Ishikawa (cell line): Measurements from ENCODE around the gene REPS1.

Experiments used
- CEBPB ChIP-seq: IDR thresholded peaks from 2 replicates; pipeline ENCODE4 v1.6.1; 2012
- CREB1 ChIP-seq: IDR thresholded peaks from 2 replicates; pipeline ENCODE4 v1.6.1; 2012; ENCODE audit warnings: low read depth
- NFIC ChIP-seq: IDR thresholded peaks from 2 replicates; pipeline ENCODE4 v1.6.1; 2012
- RAD21 ChIP-seq: IDR thresholded peaks from 2 replicates; pipeline ENCODE4 v1.6.1; 2012; ENCODE audit warnings: low read depth
- TAF1 ChIP-seq: IDR thresholded peaks from 2 replicates; pipeline ENCODE4 v1.6.1; 2012; ENCODE audit warnings: low read depth, mild to moderate bottlenecking
- TCF12 ChIP-seq: IDR thresholded peaks from 2 replicates; pipeline ENCODE4 v1.6.1; 2012; ENCODE audit warnings: low read depth
- TEAD4 ChIP-seq: IDR thresholded peaks from 2 replicates; pipeline ENCODE4 v1.6.1; 2012
- YY1 ChIP-seq: IDR thresholded peaks from 2 replicates; pipeline ENCODE4 v1.6.1; 2012; ENCODE audit warnings: low read depth
- TF ChIP-seq, protein P1 (sequence below): IDR thresholded peaks from 2 replicates; pipeline ENCODE4 v1.6.1; 2012
- TF ChIP-seq, protein P2 (sequence below): IDR thresholded peaks from 2 replicates; pipeline ENCODE4 v1.6.1; 2012
- TF ChIP-seq, protein P3 (sequence below): IDR thresholded peaks from 2 replicates; pipeline ENCODE4 v1.6.1; 2012; ENCODE audit warnings: low read depth, mild to moderate bottlenecking

DNA sequence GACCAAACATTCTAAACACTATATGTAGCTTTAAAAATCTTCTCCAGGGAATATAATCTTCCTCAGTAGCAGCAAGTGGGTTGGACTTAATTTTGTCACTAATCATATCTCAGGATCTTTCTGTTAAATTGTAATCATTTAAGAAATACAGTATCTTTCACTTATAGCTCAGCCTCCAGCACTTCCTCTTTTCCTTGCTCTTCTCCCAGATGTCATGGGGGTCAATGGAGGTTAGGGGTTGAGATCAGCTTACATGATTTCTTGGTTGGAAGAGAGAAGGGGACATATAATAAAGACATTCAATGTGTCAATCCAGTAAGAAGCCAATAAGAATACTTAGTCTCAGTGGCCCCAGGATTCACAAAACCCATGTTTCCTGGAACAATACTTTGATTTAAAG is 15.7 kb upstream of the REPS1 start:
- TF ChIP-seq CREB1 (no peak), NFIC (no peak), TAF1 (no peak), RAD21 (no peak), CEBPB (no peak), YY1 (no peak), TEAD4 (no peak), TCF12 (no peak)
- TF ChIP-seq, protein P1, sequence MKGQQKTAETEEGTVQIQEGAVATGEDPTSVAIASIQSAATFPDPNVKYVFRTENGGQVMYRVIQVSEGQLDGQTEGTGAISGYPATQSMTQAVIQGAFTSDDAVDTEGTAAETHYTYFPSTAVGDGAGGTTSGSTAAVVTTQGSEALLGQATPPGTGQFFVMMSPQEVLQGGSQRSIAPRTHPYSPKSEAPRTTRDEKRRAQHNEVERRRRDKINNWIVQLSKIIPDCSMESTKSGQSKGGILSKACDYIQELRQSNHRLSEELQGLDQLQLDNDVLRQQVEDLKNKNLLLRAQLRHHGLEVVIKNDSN = no peak
- TF ChIP-seq, protein P2, sequence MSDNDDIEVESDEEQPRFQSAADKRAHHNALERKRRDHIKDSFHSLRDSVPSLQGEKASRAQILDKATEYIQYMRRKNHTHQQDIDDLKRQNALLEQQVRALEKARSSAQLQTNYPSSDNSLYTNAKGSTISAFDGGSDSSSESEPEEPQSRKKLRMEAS = no peak
- TF ChIP-seq, protein P3, sequence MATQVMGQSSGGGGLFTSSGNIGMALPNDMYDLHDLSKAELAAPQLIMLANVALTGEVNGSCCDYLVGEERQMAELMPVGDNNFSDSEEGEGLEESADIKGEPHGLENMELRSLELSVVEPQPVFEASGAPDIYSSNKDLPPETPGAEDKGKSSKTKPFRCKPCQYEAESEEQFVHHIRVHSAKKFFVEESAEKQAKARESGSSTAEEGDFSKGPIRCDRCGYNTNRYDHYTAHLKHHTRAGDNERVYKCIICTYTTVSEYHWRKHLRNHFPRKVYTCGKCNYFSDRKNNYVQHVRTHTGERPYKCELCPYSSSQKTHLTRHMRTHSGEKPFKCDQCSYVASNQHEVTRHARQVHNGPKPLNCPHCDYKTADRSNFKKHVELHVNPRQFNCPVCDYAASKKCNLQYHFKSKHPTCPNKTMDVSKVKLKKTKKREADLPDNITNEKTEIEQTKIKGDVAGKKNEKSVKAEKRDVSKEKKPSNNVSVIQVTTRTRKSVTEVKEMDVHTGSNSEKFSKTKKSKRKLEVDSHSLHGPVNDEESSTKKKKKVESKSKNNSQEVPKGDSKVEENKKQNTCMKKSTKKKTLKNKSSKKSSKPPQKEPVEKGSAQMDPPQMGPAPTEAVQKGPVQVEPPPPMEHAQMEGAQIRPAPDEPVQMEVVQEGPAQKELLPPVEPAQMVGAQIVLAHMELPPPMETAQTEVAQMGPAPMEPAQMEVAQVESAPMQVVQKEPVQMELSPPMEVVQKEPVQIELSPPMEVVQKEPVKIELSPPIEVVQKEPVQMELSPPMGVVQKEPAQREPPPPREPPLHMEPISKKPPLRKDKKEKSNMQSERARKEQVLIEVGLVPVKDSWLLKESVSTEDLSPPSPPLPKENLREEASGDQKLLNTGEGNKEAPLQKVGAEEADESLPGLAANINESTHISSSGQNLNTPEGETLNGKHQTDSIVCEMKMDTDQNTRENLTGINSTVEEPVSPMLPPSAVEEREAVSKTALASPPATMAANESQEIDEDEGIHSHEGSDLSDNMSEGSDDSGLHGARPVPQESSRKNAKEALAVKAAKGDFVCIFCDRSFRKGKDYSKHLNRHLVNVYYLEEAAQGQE = no peak
